ENCODE results near the gene KIFC3.
A peak's percentile ranks its signal among the peaks of the same experiment; 100 is the strongest.

The KIFC3 gene

DNA sequence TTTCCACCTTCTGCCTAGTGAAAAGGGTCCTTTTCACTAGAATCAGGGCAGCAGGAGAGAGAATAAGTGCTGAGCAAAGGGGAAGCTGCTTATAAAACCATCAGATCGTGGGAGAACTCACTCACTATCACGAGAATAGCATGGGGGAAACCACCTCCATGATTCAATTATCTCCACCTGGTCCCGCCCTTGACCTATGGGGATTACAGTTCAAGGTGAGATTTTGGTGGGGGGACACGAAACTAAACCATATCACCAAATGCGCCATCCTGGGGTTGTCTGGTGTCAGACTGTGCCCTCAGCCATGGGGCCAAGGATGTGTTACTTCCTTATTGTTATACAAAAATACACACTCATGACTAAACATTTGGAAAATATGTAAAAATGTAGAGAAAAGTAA, 77.1 kb downstream of the KIFC3 start:
- no peak overlapping the region for H3K4me3 ChIP-seq (ENCODE audit: low read length)
- H3K27me3 ChIP-seq (ENCODE audit: low read depth, low read length): no peaks in the 10 kb centered on the region
- peaks cover 6% of the 10 kb centered on the region; the same call in 1 of the 2 replicates for H3K4me1 ChIP-seq (ENCODE audit: low read length)
- TF ChIP-seq, protein P1, sequence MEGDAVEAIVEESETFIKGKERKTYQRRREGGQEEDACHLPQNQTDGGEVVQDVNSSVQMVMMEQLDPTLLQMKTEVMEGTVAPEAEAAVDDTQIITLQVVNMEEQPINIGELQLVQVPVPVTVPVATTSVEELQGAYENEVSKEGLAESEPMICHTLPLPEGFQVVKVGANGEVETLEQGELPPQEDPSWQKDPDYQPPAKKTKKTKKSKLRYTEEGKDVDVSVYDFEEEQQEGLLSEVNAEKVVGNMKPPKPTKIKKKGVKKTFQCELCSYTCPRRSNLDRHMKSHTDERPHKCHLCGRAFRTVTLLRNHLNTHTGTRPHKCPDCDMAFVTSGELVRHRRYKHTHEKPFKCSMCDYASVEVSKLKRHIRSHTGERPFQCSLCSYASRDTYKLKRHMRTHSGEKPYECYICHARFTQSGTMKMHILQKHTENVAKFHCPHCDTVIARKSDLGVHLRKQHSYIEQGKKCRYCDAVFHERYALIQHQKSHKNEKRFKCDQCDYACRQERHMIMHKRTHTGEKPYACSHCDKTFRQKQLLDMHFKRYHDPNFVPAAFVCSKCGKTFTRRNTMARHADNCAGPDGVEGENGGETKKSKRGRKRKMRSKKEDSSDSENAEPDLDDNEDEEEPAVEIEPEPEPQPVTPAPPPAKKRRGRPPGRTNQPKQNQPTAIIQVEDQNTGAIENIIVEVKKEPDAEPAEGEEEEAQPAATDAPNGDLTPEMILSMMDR (IDR thresholded peaks at IDR 0.05; ENCODE audit: low read depth, low read length): no peak
- no peak for TF ChIP-seq EZH2phosphoT487 (IDR thresholded peaks at IDR 0.05; ENCODE audit: low read depth)
- H2AFZ ChIP-seq (ENCODE audit: low read depth, low read length): no peak overlapping the region; the same call in 1 of the 2 replicates
- H3K79me2 ChIP-seq (ENCODE audit: low read length): no peaks in the 10 kb centered on the region
- no peak overlapping the region for H3K4me2 ChIP-seq (ENCODE audit: low read length)
- H3K9ac ChIP-seq (ENCODE audit: low read length): no peak overlapping the region
- no peaks in the 10 kb centered on the region for H3K9me3 ChIP-seq (ENCODE audit: insufficient read depth, low read length)
- H4K20me1 ChIP-seq (ENCODE audit: insufficient read depth, low read length): no peaks in the 10 kb centered on the region
- no peak overlapping the region for H3K27ac ChIP-seq (ENCODE audit: low read length)
- H3K36me3 ChIP-seq (replicated peaks; ENCODE audit: low read depth, low read length): no peaks in the 10 kb centered on the region

DNA sequence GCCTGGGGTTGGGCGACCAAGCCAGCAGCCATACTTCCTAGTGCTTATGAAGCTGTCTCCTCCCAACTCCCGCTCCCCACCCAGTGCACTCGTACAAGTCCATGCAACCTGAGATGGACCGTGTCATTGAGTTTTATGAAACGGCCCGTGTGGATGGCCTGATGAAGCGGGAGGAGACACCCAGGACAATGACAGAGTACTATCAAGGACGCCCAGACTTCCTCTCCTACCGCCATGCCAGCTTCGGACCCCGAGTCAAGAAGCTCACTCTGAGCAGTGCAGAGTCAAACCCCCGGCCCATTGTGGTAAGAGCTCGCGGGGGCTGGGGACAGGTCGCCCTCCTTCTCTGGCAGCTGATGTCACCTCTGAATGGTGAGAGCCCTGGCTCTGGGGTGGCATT, 77.8 kb downstream of the KIFC3 start:
- no peaks in the 10 kb centered on the region for H3K36me3 ChIP-seq (replicated peaks; ENCODE audit: low read depth, low read length)
- no peak overlapping the region for H2AFZ ChIP-seq (ENCODE audit: low read depth, low read length)
- H3K27ac ChIP-seq (ENCODE audit: low read length): no peak overlapping the region
- H3K4me1 ChIP-seq (ENCODE audit: low read length): peaks cover 6% of the 10 kb centered on the region; the same call in 1 of the 2 replicates
- H3K4me3 ChIP-seq (ENCODE audit: low read length): no peak overlapping the region
- H3K9me3 ChIP-seq (ENCODE audit: insufficient read depth, low read length): no peaks in the 10 kb centered on the region
- TF ChIP-seq EZH2phosphoT487 (IDR thresholded peaks at IDR 0.05; ENCODE audit: low read depth): no peak
- TF ChIP-seq, protein P1 (IDR thresholded peaks at IDR 0.05; ENCODE audit: low read depth, low read length): no peak
- no peaks in the 10 kb centered on the region for H4K20me1 ChIP-seq (ENCODE audit: insufficient read depth, low read length)
- H3K4me2 ChIP-seq (ENCODE audit: low read length): no peak overlapping the region
- H3K27me3 ChIP-seq (ENCODE audit: low read depth, low read length): no peaks in the 10 kb centered on the region
- no peaks in the 10 kb centered on the region for H3K79me2 ChIP-seq (ENCODE audit: low read length)
- no peak overlapping the region for H3K9ac ChIP-seq (ENCODE audit: low read length)

DNA sequence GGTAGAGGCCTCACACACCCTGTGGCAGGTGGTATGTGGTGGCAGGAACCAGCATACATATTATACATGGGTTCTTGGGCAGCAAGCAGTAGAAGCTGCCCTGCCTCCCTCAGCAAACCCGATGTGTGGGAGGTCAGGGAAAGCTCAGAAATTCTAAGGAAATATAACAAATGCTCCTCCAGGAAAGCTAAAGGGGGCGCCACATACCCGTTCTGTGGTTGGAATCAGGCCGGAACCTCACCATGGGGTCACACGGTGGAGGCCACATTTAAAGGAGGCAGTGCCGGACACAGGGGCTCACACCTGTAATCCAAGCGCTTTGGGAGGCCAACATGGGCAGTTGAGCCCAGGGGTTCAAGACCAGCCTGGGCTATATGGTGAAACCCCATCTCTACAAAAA, 79.1 kb downstream of the KIFC3 start:
- H3K9ac ChIP-seq (ENCODE audit: low read length): no peak overlapping the region

DNA sequence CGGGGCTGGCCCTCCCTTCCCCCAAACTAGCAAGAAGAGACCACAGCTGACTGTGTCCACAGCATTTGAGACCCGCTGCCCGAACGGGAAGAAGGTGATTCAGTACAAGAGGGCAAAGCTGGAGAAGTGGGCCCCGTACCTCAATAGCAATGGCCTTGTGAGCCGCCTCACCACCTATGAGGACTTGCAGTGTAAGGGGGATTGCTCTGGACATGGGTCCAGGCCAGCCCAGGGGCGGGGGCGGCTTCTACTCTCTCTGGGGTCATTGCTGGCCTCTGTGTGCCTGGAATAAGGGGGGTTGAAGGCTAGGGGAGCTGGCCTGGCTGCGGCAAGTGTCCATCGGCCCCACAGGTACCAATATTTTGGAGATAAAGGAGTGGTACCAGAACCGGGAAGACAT, 79.6 kb downstream of the KIFC3 start:
- no peaks in the 10 kb centered on the region for H3K27me3 ChIP-seq (ENCODE audit: low read depth, low read length)
- H3K4me1 ChIP-seq (ENCODE audit: low read length): peaks cover 6% of the 10 kb centered on the region; the same call in 1 of the 2 replicates
- no peak overlapping the region for H3K4me2 ChIP-seq (ENCODE audit: low read length)

More for the DNA sequence above, 79.1 kb downstream of the KIFC3 start:
- TF ChIP-seq EZH2phosphoT487 (IDR thresholded peaks at IDR 0.05; ENCODE audit: low read depth): no peak
- TF ChIP-seq, protein P1 (IDR thresholded peaks at IDR 0.05; ENCODE audit: low read depth, low read length): peak; percentile 8; the same call in 1 of the 2 replicates
- Histone ChIP-seq H4K20me1 (ENCODE audit: insufficient read depth, low read length) (no peaks in the 10 kb centered on the region), H3K4me3 (ENCODE audit: low read length) (no peak overlapping the region), H3K27ac (ENCODE audit: low read length) (no peak overlapping the region), H3K9me3 (ENCODE audit: insufficient read depth, low read length) (no peaks in the 10 kb centered on the region), H3K36me3 (replicated peaks; ENCODE audit: low read depth, low read length) (no peaks in the 10 kb centered on the region), H2AFZ (ENCODE audit: low read depth, low read length) (no peak overlapping the region), H3K27me3 (ENCODE audit: low read depth, low read length) (no peaks in the 10 kb centered on the region), H3K4me1 (ENCODE audit: low read length) (peaks cover 6% of the 10 kb centered on the region; the same call in 1 of the 2 replicates), H3K4me2 (ENCODE audit: low read length) (no peak overlapping the region), H3K79me2 (ENCODE audit: low read length) (no peaks in the 10 kb centered on the region)

More for the DNA sequence above, 79.6 kb downstream of the KIFC3 start:
- TF ChIP-seq, protein P1 (IDR thresholded peaks at IDR 0.05; ENCODE audit: low read depth, low read length): no peak
- TF ChIP-seq EZH2phosphoT487 (IDR thresholded peaks at IDR 0.05; ENCODE audit: low read depth): no peak
- H3K9me3 ChIP-seq (ENCODE audit: insufficient read depth, low read length): no peaks in the 10 kb centered on the region
- H3K27ac ChIP-seq (ENCODE audit: low read length): no peak overlapping the region
- H2AFZ ChIP-seq (ENCODE audit: low read depth, low read length): no peak overlapping the region
- H3K9ac ChIP-seq (ENCODE audit: low read length): no peak overlapping the region
- no peaks in the 10 kb centered on the region for H4K20me1 ChIP-seq (ENCODE audit: insufficient read depth, low read length)
- no peaks in the 10 kb centered on the region for H3K79me2 ChIP-seq (ENCODE audit: low read length)
- no peaks in the 10 kb centered on the region for H3K36me3 ChIP-seq (replicated peaks; ENCODE audit: low read depth, low read length)
- no peak overlapping the region for H3K4me3 ChIP-seq (ENCODE audit: low read length)

Data from OCI-LY3 (cell line).